Transverse colon (tissue), 4 donors: Measurements from ENCODE around the gene RNLS.

Experiments
- CTCF ChIP-seq, 5 experiments: fragments of 200-600 bp in 3 of 5; fragments of 450-650 bp in 2 of 5; sonication (generic) in 3 of 5; IDR thresholded peaks; 1 replicate in 2 of 5; 2 replicates in 3 of 5; pipeline ENCODE4 v1.5.1; 2016 to 2017; ENCODE audit warnings: antibody characterized with exemption in 5 of 5, inconsistent platforms in 3 of 5, mild to moderate bottlenecking in 2 of 5, moderate library complexity in 1 of 5
- EP300 ChIP-seq: sonication (generic); formaldehyde crosslinking; IDR thresholded peaks from one replicate; pipeline ENCODE4 v1.6.1; 2017; ENCODE audit warnings: antibody characterized with exemption, low read depth
- POLR2A ChIP-seq: fragments of 450-650 bp; IDR thresholded peaks from one replicate; pipeline ENCODE4 v1.6.1; 2016; ENCODE audit warnings: antibody characterized with exemption, mild to moderate bottlenecking, moderate library complexity
- POLR2AphosphoS5 ChIP-seq, 3 donors: sonication (generic); formaldehyde crosslinking; IDR thresholded peaks; one replicate each; pipeline ENCODE4 v1.6.1; 2016; ENCODE audit warnings: antibody characterized with exemption in 3 of 3

- TF ChIP-seq CTCF (IDR thresholded peaks at IDR 0.05) (no peak), POLR2A (no peak), POLR2AphosphoS5 (IDR thresholded peaks at IDR 0.05) (peak in 2 of 3 donors; percentile 11 to 55), EP300 (no peak)
Measured at GRCh38 chr10:88538048-88538447, 45.1 kb downstream of the RNLS start.
